ENCODE results near the gene RBL2. TPM values are rescaled to one million over a fixed set of nuclear protein-coding genes. Genes with fewer than 3 reads are reported as not detected.
"Not testable (repeated sequence)": the region's sequence is repeated elsewhere in the genome, so short reads cannot be mapped to it uniquely, and the experiment has no call there.

RBL2 gene, protein sequence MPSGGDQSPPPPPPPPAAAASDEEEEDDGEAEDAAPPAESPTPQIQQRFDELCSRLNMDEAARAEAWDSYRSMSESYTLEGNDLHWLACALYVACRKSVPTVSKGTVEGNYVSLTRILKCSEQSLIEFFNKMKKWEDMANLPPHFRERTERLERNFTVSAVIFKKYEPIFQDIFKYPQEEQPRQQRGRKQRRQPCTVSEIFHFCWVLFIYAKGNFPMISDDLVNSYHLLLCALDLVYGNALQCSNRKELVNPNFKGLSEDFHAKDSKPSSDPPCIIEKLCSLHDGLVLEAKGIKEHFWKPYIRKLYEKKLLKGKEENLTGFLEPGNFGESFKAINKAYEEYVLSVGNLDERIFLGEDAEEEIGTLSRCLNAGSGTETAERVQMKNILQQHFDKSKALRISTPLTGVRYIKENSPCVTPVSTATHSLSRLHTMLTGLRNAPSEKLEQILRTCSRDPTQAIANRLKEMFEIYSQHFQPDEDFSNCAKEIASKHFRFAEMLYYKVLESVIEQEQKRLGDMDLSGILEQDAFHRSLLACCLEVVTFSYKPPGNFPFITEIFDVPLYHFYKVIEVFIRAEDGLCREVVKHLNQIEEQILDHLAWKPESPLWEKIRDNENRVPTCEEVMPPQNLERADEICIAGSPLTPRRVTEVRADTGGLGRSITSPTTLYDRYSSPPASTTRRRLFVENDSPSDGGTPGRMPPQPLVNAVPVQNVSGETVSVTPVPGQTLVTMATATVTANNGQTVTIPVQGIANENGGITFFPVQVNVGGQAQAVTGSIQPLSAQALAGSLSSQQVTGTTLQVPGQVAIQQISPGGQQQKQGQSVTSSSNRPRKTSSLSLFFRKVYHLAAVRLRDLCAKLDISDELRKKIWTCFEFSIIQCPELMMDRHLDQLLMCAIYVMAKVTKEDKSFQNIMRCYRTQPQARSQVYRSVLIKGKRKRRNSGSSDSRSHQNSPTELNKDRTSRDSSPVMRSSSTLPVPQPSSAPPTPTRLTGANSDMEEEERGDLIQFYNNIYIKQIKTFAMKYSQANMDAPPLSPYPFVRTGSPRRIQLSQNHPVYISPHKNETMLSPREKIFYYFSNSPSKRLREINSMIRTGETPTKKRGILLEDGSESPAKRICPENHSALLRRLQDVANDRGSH
- 57.2 to 59.2 TPM (median 58.1 TPM) in 3 replicates for total RNA-seq

DNA sequence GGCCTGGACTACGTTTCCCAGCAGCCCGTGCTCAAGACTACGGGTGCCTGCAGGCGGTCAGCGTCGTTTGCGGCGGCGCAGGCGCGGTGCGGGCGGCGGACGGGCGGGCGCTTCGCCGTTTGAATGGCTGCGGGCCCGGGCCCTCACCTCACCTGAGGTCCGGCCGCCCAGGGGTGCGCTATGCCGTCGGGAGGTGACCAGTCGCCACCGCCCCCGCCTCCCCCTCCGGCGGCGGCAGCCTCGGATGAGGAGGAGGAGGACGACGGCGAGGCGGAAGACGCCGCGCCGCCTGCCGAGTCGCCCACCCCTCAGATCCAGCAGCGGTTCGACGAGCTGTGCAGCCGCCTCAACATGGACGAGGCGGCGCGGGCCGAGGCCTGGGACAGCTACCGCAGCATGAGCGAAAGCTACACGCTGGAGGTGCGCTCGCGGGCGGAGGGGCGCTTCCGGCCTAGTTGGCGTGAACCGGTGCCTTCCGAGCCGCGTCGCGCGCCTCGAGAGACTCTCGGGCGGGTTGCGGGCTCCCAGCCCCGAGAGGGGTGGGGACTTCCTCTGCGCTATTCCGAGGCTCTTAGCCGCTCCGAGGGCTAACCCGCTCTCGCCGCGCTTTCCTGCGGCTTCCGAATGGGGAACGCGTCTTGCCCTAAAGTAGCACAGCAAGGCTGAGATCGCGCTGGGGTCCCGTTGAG is at the start of gene RBL2:
RBL2 (plus strand) TSS at position 95 of the 689 bp plus-strand sequence; CDS start at position 181, 86 bp downstream.
- Mint-ChIP-seq H3K9me3 (peaks cover 9% of the 10 kb centered on the region), H3K36me3 (peaks cover 13% of the 10 kb centered on the region), H3K27me3 (ENCODE audit: low read depth) (no peaks in the 10 kb centered on the region), H3K27ac (peak within 1 kb of the TSS; percentile 94), H3K4me1 (peaks cover 41% of the 10 kb centered on the region), H3K4me3 (peak within 1 kb of the TSS; percentile 95)
- TF ChIP-seq, protein P1, sequence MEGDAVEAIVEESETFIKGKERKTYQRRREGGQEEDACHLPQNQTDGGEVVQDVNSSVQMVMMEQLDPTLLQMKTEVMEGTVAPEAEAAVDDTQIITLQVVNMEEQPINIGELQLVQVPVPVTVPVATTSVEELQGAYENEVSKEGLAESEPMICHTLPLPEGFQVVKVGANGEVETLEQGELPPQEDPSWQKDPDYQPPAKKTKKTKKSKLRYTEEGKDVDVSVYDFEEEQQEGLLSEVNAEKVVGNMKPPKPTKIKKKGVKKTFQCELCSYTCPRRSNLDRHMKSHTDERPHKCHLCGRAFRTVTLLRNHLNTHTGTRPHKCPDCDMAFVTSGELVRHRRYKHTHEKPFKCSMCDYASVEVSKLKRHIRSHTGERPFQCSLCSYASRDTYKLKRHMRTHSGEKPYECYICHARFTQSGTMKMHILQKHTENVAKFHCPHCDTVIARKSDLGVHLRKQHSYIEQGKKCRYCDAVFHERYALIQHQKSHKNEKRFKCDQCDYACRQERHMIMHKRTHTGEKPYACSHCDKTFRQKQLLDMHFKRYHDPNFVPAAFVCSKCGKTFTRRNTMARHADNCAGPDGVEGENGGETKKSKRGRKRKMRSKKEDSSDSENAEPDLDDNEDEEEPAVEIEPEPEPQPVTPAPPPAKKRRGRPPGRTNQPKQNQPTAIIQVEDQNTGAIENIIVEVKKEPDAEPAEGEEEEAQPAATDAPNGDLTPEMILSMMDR (IDR thresholded peaks at IDR 0.05; ENCODE audit: unreplicated experiment): no peak
- DNase-seq (ENCODE audit: low spot score in 2 of 2, unreplicated experiment in 2 of 2): peak; percentile 72 to 86

DNA sequence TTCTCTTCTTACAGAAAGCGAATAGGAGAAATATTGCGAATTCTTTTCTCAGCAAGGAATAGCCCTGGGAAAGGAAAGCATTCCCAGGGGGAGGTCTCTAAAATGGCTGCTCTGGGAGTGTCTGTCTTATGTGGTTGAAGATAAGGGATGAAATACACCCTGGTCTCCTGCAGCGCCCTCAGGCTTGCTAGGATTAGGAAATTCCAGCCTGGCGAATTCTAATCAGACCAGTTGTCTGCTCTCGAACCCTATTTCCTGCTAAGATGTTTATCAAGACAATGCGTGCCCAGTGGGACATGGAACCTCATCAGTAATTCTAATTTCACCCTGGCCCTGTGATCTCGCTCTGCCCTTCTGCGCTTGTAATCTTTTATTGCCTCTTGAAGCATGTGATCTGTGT is 49.7 kb upstream of the RBL2 start:
- not testable (repeated sequence) for DNase-seq (ENCODE audit: low spot score in 2 of 2, unreplicated experiment in 2 of 2); H3K4me3 Mint-ChIP-seq; H3K36me3 Mint-ChIP-seq; H3K27me3 Mint-ChIP-seq (ENCODE audit: low read depth); H3K4me1 Mint-ChIP-seq; H3K27ac Mint-ChIP-seq
- H3K9me3 Mint-ChIP-seq: peaks cover 30% of the 10 kb centered on the region

DNA sequence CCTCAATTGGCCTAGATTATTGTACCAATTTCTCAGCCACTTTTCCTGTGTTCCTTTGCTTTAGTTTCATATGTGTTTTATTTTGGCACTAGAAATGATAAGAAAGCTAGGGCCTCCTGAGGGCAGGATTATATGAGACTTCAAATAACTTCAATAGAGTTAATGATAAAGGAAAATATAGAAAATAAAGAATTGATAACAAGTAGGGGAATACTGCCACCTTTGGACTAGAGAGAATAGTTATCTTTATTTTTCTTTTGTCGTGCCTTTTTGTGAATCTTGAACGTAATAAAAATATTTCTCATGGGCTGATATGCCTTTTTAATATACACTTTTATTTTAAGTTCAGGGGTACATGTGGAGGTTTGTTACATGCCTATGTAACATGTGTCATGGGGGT is 29.3 kb upstream of the RBL2 start:
- Mint-ChIP-seq H3K27me3 (ENCODE audit: low read depth) (no peaks in the 10 kb centered on the region), H3K4me3 (no peak overlapping the region), H3K4me1 (no peaks in the 10 kb centered on the region), H3K27ac (no peak overlapping the region), H3K9me3 (no peaks in the 10 kb centered on the region), H3K36me3 (no peaks in the 10 kb centered on the region)
- TF ChIP-seq, protein P1 (IDR thresholded peaks at IDR 0.05; ENCODE audit: unreplicated experiment): peak; percentile 32
- DNase-seq (ENCODE audit: low spot score in 2 of 2, unreplicated experiment in 2 of 2): no peak

DNA sequence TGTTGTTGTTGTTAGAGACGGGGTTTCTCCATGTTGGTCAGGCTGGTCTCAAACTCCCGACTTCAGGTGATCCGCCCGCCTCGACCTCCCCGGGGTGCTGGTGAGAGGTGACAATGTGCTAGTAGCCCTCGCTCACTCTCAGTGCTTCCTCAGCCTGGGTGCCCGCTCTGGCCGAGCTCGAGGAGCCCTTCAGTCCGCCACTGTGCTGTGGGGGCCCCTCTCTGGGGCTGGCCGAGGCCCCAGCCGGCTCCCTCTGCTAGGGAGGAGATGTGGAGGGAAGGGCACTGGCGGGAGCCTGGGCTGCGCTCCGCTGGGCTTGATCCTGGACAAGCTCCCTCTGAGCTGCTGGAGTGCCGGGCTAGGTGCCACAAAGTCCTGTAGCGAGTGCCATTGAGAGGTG is 21.7 kb upstream of the RBL2 start:
- Mint-ChIP-seq H3K4me1 (peaks cover 8% of the 10 kb centered on the region), H3K9me3 (peaks cover 5% of the 10 kb centered on the region), H3K27ac (no peak overlapping the region), H3K27me3 (ENCODE audit: low read depth) (no peaks in the 10 kb centered on the region), H3K4me3 (no peak overlapping the region), H3K36me3 (peaks cover 3% of the 10 kb centered on the region)
- no peak for DNase-seq (ENCODE audit: low spot score in 2 of 2, unreplicated experiment in 2 of 2)
- TF ChIP-seq, protein P1 (IDR thresholded peaks at IDR 0.05; ENCODE audit: unreplicated experiment): no peak

DNA sequence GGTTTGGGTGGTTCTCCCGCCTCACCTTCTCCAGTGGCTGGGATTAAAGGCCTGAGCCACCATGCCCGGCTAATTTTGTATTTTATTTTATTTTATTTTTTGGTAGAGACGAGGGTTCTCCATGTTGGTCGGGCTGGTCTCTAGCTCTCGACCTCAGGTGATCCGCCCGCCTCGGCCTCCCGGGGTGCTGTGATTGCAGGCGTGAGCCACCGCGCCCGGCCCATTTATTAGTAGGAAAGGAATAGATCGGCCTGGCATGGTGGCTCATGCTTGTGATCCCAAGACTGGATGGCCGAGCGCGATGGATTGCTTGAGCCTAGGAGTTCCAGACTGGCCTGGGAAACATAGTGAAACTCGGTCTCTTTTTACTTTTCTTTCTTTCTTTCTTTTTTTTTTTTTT is 20.4 kb upstream of the RBL2 start:
- H3K4me1 Mint-ChIP-seq: peaks cover 8% of the 10 kb centered on the region
- no peaks in the 10 kb centered on the region for H3K27me3 Mint-ChIP-seq (ENCODE audit: low read depth)
- H3K27ac Mint-ChIP-seq: no peak overlapping the region
- H3K36me3 Mint-ChIP-seq: peaks cover 3% of the 10 kb centered on the region
- H3K9me3 Mint-ChIP-seq: peaks cover 5% of the 10 kb centered on the region
- DNase-seq (ENCODE audit: low spot score in 2 of 2, unreplicated experiment in 2 of 2): no peak
- TF ChIP-seq, protein P1 (IDR thresholded peaks at IDR 0.05; ENCODE audit: unreplicated experiment): no peak
- no peak overlapping the region for H3K4me3 Mint-ChIP-seq

All from mesothelial cell of epicardium (in vitro differentiated cells).